Ovary (tissue), 9 donors: ENCODE data around the gene ZNF829. TPM values are rescaled to one million over a fixed set of nuclear protein-coding genes. Genes with fewer than 3 reads are reported as not detected.

Experiments
- DNase-seq, 5 donors: peaks; one replicate each; pipeline ENCODE4 v3.0.0-alpha.2; 2019 to 2020
- H3K27ac ChIP-seq, 2 donors: fragments of 200-600 bp; one replicate each; pipeline versions ENCODE4 v1.5.1 to v1.8.0; 2019 to 2022
- H3K27me3 ChIP-seq: fragments of 200-600 bp; one replicate; pipeline ENCODE4 v1.8.0; 2022
- H3K36me3 ChIP-seq: fragments of 200-600 bp; sonication (generic); one replicate; pipeline ENCODE4 v1.5.1; 2019
- H3K4me1 ChIP-seq: one replicate; pipeline ENCODE4 v1.8.1; 2013; ENCODE audit warnings: mild to moderate bottlenecking, moderate library complexity; ENCODE audit not compliant: insufficient read depth
- H3K4me3 ChIP-seq: fragments of 200-600 bp; sonication (generic); one replicate; pipeline ENCODE4 v1.5.1; 2017
- H3K9me3 ChIP-seq, 2 donors: fragments of 200-600 bp in 1 of 2; sonication (generic) in 1 of 2; one replicate each; pipeline versions ENCODE4 v1.5.1 to v1.8.1; 2013 to 2019; ENCODE audit warnings: mild to moderate bottlenecking in 1 of 2, moderate library complexity in 1 of 2
- EP300 ChIP-seq: sonication (generic); formaldehyde crosslinking; IDR thresholded peaks from one replicate; pipeline ENCODE4 v1.6.1; 2017; ENCODE audit warnings: antibody characterized with exemption
- POLR2A ChIP-seq: fragments of 450-650 bp; IDR thresholded peaks from one replicate; pipeline ENCODE4 v1.6.1; 2017; ENCODE audit warnings: antibody characterized with exemption, mild to moderate bottlenecking, moderate library complexity
- WGBS, 3 donors: extraction: QIAGEN DNeasy Blood & Tissue Kit in 1 of 3; methylation state at CpG; one replicate each; pipeline versions ENCODE4 v1.1.5 to v1.1.7; 2013 to 2017; 5-methylcytosine and 5-hydroxymethylcytosine counted together
- intact Hi-C, 4 donors: fragments of 100-400 bp; cut with DNase I; formaldehyde crosslinking; loops; one replicate each; pipeline versions ENCODE4 v1.11.0 to v1.15.1; 2022 to 2023
- polyA plus RNA-seq, 2 donors: library from polyadenylated mRNA; stranded (reverse); fragments of 200-250 nt in 1 of 2; fragments of 350-450 nt in 1 of 2; fragmentation: Illumina TruSeq in 1 of 2; extraction: RNeasy Lipid Tissue Mini Kit (QIAGEN cat#74804) in 1 of 2; gene quantifications; one replicate each; pipeline ENCODE4 v1.2.3, GENCODE V29; 2013 to 2014
- total RNA-seq, 7 donors: library from RNA; depleted of rRNA in 2 of 7; stranded (reverse); fragments of >200 nt in 2 of 7; fragmentation: NEBNext Ultra II Directional in 3 of 7; extraction: Animal tissue kit (Norgen Biotek cat#: 25700) in 3 of 7; gene quantifications; one replicate each; pipeline versions ENCODE4 v1.1.0 to v1.2.4, GENCODE V29; 2016 to 2023
- TF ChIP-seq, protein P1 (sequence below), 3 donors: fragments of 450-650 bp in 2 of 3; fragments of 200-600 bp in 1 of 3; IDR thresholded peaks; one replicate each; pipeline versions ENCODE4 v1.5.1 to v1.8.0; 2016 to 2022; ENCODE audit warnings: antibody characterized with exemption in 3 of 3, mild to moderate bottlenecking in 1 of 3
- donor health status: DM: no; HTN: no; CAD: no; lungs with moderate emphysema.
- donor health status: DM: no; HTN: no; CAD: no.
- donor health status: Bipolar disorder and iron deficiency.
- donor health status: DM: yes; HTN: yes; CAD: no.
- donor health status: DM: no; HTN: no; CAD: no.
- donor health status: DM: yes; HTN: yes; CAD: no.

ZNF829 gene
- total and polyA plus RNA-seq, 9 donors = 2.6 to 7.5 (median 5.6) TPM

DNA sequence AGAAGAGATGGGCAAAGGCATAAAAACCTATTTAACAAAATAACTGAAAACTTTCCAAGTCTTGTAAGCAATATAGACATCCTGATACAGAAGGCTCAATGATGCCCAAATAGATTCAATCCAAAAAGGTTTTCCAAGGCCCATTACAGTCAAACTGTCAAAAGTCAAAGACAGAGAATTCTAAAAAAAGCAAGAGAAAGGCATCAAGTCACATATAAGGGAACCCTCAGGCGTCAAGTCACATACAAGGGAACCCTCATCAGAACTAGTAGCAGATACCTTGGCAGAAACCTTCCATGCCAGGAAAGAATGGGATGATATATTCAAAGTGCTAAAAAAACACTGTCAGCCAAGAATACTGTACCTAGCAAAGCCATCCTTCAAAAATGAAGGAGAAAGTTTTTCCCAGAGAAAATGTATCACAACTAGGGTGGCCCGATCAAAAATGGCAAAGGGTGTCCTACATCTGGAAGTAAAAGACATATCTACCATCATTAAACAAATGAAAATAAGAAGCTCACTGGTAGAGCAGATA, 21.2 kb downstream of the ZNF829 start:
- 97 to 100% (median 98%) methylated on average over 2 of the region's 2 CpGs for WGBS, 3 donors
- no peak for TF ChIP-seq EP300
- TF ChIP-seq, protein P1, sequence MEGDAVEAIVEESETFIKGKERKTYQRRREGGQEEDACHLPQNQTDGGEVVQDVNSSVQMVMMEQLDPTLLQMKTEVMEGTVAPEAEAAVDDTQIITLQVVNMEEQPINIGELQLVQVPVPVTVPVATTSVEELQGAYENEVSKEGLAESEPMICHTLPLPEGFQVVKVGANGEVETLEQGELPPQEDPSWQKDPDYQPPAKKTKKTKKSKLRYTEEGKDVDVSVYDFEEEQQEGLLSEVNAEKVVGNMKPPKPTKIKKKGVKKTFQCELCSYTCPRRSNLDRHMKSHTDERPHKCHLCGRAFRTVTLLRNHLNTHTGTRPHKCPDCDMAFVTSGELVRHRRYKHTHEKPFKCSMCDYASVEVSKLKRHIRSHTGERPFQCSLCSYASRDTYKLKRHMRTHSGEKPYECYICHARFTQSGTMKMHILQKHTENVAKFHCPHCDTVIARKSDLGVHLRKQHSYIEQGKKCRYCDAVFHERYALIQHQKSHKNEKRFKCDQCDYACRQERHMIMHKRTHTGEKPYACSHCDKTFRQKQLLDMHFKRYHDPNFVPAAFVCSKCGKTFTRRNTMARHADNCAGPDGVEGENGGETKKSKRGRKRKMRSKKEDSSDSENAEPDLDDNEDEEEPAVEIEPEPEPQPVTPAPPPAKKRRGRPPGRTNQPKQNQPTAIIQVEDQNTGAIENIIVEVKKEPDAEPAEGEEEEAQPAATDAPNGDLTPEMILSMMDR (IDR thresholded peaks at IDR 0.05) = no peak
- no peak for TF ChIP-seq POLR2A
- no peak overlapping the region for H3K4me3 ChIP-seq
- intact Hi-C loops = no loop called here
- H3K27me3 ChIP-seq = no peaks in the 10 kb centered on the region
- DNase-seq = no peak
- H3K4me1 ChIP-seq = no peaks in the 10 kb centered on the region
- H3K9me3 ChIP-seq = peaks cover 31 to 77% of the 10 kb centered on the region in 2 donors
- H3K27ac ChIP-seq = no peak overlapping the region
- H3K36me3 ChIP-seq = peaks cover 6% of the 10 kb centered on the region

DNA sequence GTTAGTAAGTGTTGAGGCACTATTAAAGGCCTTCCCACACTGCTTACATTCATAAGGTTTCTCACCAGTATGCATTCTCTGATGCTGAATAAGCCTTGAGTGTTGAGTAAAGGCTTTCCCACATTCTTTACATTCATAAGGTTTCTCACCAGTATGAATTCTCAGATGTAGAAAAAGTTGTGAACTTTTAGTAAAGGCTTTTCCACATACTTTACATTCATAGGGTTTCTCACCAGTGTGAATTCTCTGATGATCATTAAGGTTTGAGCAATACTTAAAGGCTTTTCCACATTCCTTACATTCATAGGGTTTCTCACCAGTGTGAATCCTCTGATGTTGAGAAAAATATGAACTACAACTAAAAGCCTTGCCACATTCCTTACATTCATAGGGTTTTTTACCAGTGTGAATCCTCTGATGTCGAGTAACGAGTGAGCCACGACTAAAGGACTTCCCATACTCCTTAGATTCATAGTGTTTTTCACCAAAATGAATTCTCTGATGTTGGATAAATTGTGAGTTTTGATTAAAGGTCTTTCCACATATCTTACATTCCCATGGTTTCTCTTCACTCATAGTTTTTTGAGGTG, 24.2 kb downstream of the ZNF829 start:
- peaks cover 6% of the 10 kb centered on the region for H3K36me3 ChIP-seq
- H3K9me3 ChIP-seq = peaks cover 21 to 68% of the 10 kb centered on the region in 2 donors
- no peak for DNase-seq
- intact Hi-C loops = no loop called here
- no peaks in the 10 kb centered on the region for H3K4me1 ChIP-seq
- no peak for TF ChIP-seq EP300
- no peak for TF ChIP-seq POLR2A
- TF ChIP-seq, protein P1 (IDR thresholded peaks at IDR 0.05) = no peak
- 96 to 99% (median 98%) methylated on average over 3 of the region's 3 CpGs for WGBS, 3 donors
- H3K27ac ChIP-seq = no peak overlapping the region
- H3K4me3 ChIP-seq = no peak overlapping the region
- no peaks in the 10 kb centered on the region for H3K27me3 ChIP-seq

GRCh38 chr19:36876993-36877938, 38.8 kb downstream of the ZNF829 start:
- Histone ChIP-seq H3K4me1 (no peaks in the 10 kb centered on the region), H3K27me3 (no peaks in the 10 kb centered on the region), H3K27ac (no peak overlapping the region), H3K4me3 (no peak overlapping the region), H3K36me3 (peaks cover 4% of the 10 kb centered on the region), H3K9me3 (peaks cover 8 to 54% of the 10 kb centered on the region in 2 donors)
- intact Hi-C loops = no loop called here
- DNase-seq = no peak
- no peak for TF ChIP-seq POLR2A
- TF ChIP-seq EP300 = no peak
- TF ChIP-seq, protein P1 (IDR thresholded peaks at IDR 0.05) = no peak
- 96 to 99% (median 97%) methylated on average over 10 of the region's 10 CpGs for WGBS, 3 donors

DNA sequence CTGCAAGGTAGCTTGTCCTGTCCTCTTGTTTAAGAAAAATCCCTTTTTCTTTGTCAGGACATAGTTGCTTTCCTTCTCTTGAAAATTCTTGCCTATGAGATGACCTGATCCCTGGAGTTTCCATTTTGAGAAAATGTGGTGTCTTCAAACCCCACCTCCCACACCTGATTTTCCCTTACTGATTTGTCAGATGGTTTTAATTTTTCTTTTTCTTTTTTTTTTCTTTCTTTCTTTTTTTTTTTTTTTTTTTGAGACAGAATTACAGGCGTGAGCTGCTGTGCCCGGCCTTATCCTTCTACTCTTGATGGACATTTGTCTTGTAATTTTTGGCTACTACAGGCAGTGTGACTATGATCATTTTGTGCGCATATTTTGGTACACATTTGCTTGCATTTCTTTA, 64.2 kb downstream of the ZNF829 start:
- no peak for DNase-seq
- H3K27ac ChIP-seq = no peak overlapping the region
- peaks cover 5% of the 10 kb centered on the region for H3K4me1 ChIP-seq
- no peak overlapping the region for H3K4me3 ChIP-seq
- H3K9me3 ChIP-seq = peaks cover 0 to 4% of the 10 kb centered on the region in 2 donors
- intact Hi-C loops = no loop called here
- H3K36me3 ChIP-seq = no peaks in the 10 kb centered on the region
- 91 to 97% (median 97%) methylated on average over 3 of the region's 3 CpGs for WGBS, 3 donors
- H3K27me3 ChIP-seq = no peaks in the 10 kb centered on the region
- TF ChIP-seq EP300 (no peak), POLR2A (no peak)
- TF ChIP-seq, protein P1 (IDR thresholded peaks at IDR 0.05) = no peak
